GM19025 (cell line): ENCODE results near the gene DCXR.
"Not testable (repeated sequence)": the region's sequence is repeated elsewhere in the genome, so short reads cannot be mapped to it uniquely, and the experiment has no call there.

Source experiments
- ATAC-seq: cut with Tn5 transposase; IDR thresholded peaks from one replicate; pipeline ENCODE4 v1.9.1; 2021; ENCODE audit warnings: mild to moderate bottlenecking, low read depth, moderate library complexity; ENCODE audit not compliant: unreplicated experiment

DCXR gene

DNA sequence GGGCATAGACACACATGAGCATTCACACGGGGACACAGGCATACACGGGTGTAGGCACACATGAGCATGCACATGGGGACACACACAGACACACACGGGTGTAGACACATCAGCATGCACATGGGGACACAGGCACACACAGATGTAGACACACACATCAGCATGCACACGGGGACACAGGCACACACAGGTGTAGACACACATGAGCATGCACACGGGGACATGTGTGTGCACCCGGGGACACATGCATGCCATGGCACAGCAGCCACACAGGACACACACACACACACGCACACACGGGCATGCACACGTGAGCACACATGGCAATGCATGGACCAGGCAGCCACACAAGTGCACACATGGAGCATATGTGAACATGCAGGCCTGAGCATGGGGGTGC lies 5.2 kb upstream of the DCXR start:
- ATAC-seq, result no peak

DNA sequence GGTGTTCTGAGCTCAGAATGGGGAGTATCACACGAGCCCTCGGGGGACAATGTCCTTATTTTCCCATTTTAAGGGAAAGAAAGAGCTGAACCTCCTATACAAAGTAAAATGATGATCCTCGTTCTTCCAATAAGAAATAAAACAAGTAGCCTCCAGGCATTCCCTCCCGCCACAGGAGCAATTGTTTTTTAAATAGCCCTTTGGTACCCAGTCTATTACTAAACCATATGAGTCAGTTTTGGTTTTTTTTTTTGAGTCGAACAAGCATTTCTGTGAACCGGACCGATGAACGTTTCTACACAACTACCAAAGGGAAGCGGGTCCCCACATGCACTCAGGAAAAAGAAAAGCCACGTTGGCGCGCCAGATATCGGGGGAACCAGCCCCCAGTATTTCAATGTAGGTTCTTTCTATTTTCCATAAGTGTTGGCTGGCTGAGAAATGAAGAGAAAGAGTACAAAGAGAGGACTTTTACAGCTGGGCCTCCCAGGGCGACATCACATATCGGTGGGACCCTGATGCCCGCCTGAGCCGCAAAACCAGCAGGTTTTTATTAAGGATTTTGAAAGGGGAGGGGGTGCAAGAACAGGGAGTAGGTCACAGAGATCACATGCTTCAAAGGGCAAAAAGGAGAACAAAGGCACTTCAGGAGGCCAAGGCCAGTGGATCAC lies 3.8 kb upstream of the DCXR start:
- no peak for ATAC-seq

DNA sequence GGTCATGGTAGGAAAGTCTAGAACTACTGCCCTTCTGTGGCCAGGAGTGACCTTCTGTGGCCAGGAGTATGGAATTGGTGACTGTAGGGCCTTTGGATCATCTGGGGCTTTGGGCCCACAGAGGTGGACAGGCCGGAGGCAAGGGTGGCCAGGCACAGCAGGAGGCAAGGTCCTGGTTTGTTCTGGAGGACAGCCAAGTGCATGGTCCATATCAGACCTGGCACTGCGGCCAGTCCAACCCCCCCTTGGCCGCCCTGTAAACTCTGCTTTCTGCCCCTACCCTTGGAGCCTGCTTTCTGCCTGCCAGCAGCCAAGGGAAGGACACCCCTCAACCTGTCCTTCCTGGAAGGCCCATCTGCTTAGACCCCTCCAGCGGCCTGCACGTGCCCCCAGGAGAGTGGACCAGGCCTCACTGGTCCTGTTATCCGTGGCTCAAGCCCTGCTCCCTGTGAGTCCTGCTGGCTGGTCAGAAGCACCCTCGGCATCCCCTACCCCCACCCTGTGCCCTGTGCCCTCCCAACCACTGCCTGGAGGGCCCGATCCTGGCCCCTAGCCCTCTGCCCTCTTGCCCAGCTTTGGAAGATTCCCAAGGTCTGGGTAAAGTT lies 2.3 kb upstream of the DCXR start:
- no peak for ATAC-seq

DNA sequence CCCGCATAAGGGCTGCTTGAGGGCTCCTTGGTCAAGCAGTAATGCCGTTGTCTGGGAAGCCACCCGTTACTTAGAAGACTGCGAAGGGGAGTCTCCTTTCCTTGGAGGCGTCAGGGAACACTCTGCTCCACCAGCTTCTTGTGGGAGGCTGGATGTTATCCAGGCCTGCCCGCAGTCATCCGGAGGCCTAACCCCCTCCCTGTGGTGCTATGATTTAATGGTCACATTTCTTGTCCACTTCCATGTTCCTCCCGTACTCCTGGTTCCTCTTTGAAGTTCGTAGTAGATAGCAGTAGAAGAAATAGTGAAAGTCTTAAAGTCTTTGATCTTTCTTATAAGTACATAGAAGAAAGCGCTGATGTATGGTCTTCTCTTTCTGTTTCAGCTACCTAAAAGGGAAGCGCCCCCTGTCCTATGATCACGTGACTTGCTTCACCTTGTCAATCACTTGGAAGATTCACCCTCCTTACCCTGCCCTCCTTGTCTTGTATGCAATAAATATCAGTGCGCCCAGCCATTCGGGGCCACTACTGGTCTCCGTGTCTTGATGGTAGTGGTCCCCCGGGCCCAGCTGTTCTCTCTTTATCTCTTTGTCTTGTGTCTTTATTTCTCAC lies 1.4 kb upstream of the DCXR start:
- not testable (repeated sequence) for ATAC-seq

DNA sequence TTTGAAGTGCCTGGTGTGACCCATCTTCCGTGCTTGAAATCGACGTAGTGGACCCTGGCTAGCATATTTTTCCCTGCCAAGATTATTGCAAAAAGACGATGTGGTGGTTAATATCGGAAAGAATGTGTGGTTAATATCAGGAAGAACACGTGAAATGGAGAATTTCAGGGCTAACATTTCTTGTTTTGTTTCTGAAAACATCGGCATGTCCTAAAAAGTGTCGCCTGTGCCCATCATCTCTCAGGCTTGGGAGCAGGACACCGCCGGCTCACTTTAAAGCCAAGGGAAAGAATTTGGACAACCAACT lies 345 bp upstream of the DCXR start:
- ATAC-seq, result no peak

DNA sequence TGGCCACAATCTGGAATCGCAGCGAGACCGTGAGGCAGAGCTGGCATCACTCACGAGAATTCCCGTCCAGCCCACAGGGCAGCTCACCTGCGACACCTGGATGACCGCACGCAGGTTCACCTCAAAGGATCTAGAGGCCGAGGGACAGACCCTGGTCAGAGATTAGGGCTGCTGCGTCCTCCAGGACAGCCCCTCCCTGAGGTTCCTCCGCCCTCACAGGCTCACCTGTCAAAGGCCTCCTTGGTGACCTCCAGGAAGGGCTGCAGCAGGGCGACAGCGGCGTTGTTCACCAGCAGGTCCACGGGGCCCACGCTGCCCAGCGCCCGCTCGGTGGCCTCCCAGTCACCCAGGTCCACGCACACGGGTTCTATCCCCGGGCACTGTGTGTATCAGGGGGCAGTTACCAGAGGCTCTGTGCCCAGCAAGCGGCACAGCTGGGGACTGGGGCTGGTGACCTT lies 834 bp downstream of the DCXR start:
- ATAC-seq, result no peak

DNA sequence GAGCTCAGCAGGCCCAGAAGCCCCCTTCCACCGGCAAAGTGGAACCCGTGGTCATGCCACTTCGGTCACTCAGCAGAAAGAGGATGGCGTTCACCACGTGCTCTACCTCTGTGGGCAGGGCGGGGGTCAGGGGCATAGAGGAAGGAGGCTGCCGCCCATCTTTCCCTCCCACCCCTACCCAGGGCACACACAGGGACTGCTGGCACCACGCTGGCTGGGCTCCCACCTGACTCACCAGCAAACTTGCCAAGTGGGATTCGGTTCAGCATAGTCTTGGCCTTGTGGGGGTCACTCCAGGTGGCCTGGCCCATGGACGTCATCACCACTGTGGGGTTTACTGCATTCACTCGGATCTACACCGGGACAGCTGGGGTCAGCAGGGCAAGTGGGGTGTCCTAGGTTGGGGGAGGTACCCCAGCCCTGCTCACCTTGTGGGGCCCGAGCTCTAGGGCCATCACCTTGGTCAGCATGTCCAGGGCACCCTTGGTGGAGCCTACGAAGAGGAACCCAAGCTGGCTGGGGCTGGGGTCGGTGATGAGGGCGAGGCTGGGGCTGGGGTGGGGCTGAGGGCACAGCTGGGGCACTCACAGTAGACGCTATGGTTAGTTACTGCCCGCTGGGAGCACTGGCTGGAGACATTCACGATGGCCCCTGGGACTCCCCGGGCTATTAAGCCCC lies 1.4 kb downstream of the DCXR start:
- ATAC-seq, result no peak

DNA sequence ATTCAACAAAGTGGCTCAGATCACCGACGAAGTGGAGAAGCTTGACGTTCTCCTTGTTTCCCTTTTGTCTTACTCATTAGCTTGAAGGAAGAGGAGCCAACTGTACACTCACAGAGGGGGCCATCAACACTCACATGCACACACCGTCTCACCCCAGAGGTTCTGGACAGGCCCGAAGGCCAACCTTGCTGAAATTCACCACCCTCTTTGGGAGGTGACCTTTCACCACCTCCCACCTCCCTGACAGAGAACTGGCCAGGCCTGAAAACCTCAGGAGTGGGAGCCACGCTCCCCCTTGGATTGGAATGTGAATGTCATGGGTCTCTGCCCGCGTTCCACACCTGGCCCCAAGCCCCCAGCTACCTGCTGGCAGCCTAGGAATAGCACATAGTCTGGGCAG lies 2.0 kb downstream of the DCXR start:
- ATAC-seq, result no peak

DNA sequence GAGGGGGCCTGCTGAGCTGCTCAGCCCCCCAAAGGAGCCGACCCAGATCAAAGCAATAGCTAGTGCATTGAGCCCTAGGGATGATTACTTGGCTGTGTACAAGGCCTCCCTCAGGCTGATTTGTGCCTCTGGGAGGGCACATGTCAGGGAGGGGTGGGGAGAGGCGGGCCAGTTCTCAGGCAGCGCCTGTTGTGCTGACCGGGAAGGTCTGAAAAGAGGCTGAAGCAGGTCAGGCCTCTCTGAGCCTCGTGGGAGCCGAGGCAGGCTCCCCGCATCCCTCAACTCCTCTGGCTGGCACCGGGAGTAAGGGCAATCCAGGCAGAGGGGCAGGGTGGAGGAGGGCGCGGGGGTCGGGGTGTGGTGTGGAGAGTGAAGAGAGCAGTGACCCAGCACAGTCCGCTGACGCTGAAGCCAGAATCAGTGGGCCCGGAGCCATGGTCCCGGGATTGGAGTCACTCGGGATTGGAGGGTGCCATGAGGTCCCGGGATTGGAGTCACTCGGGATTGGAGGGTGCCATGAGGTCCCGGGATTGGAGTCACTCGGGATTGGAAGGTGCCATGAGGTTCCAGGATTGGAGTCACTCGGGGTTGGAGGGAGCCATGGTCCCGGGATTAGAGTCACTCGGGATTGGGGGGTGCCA lies 3.0 kb downstream of the DCXR start:
- ATAC-seq, result no peak

DNA sequence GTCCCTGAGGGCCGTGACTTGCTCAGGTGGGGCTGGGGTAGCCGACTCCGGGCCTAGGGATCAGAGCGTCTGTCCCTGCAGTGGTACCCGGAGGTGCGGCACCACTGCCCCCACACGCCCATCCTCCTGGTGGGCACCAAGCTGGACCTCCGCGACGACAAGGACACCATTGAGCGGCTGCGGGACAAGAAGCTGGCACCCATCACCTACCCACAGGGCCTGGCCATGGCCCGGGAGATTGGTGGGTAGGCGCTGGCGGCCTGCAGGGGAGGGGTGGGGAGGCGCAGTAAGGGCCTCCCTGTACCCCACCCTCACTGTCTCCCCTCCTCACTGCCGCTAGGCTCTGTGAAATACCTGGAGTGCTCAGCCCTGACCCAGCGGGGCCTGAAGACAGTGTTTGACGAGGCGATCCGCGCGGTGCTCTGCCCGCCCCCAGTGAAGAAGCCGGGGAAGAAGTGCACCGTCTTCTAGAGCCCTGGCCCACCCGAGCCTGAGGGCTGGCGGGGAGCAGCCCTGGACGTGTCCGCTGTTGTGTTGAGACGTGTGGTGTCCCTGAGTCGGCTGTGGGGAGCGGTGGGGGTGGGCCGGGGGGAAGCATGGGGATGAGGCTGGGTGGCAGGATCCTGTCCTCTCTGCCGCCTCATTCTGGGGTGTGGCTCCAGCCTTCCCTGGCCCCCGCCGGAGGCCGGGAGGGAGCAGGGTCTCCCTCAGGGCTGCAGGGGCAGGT lies 4.0 kb downstream of the DCXR start:
- ATAC-seq, result no peak

DNA sequence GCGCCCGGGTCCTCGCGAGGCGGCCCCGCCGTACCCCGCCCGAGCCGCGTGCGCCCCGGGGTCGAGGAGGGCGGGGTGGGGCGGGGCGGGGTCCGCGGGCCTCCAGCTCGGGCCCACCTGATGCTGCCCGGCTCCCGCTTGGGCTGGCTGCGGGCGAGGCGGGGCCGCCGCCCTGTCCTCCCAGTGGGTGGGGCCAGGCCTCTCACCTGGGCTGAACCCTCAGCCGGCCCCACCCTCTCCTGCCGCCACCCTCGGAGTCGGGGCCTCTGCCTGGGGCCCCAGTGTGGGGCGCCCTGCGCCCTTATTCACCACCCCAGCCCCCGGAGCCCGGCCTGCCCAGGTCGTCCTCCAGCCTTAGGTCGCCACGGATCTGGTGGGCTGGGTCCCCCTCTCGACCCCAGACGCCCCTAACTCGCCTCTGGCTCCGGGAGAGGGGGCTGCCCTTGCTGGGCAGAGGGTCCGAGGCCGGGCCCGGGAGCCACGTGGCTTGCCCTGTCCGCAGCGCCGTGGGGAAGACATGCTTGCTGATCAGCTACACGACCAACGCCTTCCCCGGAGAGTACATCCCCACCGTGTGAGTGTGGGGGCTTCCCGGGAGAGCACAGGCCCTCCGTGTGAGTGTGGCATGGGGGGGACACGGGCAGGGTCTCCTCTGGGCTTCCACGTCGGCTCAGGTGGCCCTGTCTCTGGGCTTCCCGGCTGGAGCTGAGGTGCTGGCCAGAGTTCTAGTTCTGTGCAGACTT lies 5.4 kb downstream of the DCXR start:
- no peak for ATAC-seq

DNA sequence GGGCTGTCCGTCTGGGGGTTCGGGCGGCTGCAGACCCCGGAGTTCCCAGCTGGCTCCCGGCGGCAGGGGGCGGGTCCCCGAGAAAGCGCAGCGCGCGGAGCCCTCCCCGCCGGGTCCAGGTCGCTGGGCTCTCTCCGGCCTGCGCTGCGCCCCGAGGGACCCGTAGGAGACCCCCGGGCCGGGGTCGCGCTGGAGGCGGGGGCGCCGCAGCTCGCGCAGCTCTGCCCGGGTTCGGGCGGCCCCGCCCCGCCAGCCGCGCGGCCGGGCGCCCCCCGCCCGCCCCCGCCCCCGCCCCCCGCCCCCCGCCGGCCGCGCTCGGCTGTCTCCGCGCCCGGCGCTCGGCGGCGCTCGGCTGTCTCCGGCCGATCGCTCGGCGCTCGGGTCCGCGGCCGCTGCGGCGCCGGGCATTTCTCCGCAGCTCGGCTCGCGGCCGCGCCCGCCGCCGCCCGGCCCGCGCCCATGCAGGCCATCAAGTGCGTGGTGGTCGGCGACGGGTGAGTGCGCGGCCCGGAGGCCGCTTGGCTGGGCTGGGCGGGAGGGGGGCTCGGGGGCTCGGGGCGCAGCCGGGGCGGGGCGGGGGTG lies 6.1 kb downstream of the DCXR start, which contains the start of gene RAC3:
Gene RAC3 (plus strand): TSS at position 376 of the 582 bp plus-strand sequence. CDS start 84 bp downstream, at position 460.
- ATAC-seq, result no peak

DNA sequence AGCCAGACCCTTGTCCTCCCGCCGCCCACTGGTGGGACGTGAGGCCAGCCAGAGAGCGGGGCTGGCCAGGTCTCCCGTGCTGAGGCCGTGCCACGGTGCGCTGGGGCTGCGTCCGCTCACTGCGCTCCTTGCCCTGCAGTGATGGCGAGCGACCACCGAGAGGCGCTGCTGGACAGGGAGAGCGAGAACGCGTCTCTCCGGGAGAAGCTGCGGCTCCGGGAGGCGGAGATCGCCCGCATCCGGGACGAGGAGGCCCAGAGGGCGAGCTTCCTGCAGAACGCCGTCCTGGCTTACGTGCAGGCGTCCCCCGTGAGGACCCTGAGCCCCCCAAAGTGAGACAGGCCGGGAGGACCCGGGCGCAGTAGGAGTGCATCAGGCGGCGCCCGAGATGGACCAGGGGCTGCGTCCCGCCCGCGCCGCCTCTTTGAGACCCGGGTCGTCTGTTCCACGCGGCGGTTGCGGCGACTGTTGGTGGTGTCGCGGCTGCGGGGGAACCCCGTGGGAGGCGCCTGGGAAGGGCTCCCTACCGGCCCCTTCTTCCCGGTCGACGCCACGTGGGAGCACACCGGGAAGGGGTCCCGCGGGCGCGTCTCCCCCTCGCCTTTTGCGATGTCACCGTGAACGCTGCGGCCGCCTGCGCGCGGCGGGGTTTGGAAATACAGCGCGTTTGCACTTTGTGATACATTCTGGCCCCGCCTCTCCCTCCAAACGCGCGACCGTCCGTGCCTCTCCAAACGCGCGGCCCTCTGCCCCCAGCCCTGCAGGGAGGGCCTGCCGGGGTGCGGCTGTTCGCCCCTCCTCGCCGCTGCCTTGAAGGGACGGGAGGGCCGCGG lies 6.8 kb downstream of the DCXR start:
- no peak for ATAC-seq

DNA sequence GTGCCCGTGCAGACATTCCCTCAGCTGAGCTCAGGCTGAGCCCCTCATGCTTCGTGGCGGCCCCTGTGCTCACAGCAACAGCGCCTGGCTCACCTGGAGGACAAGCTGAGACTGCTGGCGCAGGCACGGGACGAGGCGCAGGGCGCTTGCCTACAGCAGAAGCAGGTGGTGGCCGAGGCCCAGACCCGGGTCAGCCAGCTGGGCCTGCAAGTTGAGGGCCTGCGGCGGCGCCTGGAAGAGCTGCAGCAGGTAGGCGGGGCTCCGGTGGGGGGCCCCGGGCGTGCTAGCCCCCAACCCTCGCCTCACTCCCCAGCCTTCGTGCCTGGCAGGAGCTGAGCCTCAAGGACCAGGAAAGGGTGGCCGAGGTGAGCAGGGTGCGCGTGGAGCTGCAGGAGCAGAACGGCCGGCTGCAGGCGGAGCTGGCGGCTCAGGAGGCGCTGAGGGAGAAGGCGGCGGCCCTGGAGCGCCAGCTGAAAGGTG lies 7.5 kb downstream of the DCXR start:
- ATAC-seq, result no peak

DNA sequence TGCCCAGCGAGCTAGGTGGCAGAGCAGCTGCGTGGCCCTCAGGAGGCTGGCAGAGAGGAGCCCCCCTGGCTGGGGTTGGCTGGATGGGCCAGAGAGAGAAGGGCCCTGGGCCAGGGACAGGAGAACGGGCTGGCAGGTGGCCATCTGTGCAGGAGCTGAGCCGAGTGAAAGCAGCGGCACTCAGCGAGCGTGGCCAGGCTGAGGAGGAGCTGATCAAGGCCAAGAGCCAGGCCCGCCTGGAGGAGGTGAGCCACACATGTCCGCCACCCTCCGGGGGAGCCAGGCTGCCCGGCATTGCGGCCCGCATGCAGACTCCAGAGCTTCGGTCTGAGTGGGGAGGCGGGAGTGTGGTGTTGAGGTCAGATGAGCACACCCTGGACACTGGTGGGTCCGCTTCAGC lies 8.1 kb downstream of the DCXR start:
- ATAC-seq, result no peak

DNA sequence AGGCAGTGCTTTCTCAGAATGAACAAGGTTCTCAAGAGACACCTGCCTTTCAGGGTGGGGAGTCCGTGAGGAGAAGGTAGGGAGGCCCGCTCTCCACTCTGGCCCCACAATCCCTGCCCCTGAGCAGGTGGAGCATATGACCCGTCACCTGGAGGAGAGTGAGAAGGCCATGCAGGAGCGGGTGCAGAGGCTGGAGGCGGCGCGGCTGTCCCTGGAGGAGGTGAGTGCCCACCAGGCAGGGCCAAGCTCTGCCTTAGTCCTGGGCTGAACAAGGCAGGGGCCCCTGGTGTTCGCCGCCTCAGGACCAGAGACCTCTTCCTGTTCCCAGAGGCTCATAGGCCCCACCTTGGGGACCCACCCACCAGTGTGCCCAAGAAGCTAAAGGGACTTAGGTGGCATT lies 8.5 kb downstream of the DCXR start:
- no peak for ATAC-seq

DNA sequence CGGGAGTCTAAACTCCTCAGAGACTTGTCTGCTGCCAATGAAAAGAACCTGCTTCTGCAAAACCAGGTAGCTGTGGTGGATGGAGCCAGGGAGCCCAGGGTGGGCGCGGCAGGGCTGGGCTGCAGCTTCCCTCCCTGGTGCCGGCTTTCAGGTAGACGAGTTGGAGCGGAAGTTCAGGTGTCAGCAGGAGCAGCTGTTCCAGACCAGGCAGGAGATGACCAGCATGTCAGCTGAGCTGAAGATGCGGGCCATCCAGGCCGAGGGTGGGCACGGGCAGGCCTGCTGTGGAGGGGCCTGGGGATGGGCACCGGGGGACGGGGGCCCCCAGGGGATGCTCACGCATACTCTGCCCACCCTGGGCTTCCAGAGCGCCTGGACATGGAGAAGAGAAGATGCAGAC lies 9.3 kb downstream of the DCXR start:
- no peak for ATAC-seq

DNA sequence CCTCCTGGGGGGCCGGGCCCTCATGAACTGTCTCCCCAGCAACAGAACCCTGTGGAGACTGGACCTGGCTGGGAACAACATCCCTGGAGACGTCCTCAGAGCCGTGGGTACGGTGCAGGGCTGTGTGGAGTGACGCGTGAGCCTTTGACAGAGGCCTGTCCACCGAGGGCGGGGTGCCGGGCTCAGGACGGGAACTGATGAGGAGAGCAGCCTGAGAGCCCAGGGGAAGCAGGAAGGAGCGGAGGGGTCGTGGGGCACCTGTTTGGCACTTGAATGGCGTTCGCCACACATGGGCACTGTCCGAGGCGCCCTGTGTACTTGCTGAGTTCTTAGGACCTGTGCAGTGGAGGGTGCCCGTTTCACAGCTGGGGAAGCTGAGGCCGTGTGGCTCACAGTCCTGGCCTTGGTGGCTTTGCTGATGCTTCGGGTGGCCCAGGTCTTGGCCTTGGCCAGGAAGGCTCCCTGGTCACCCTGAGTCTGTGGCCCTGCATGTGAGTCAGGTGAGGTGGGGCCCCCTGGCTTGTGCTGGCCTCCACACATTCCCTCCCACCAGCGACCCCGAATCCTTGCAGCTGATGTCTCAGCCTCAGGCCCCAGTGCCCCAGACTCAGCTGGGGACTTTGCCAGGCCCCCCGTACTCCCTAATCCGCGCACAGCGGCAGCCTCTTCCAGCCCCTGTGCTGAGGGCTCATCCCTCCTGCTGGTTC lies 11.9 kb downstream of the DCXR start:
- ATAC-seq, result no peak
